T1000 (cell line): ENCODE measurements around the gene CT47A7.
"Not testable (repeated sequence)": the region's sequence is repeated elsewhere in the genome, so short reads cannot be mapped to it uniquely, and the experiment has no call there.

Experiments
- DNase-seq: peaks from one replicate; lab custom pipeline; 2025; ENCODE audit warnings: mixed read lengths; lab: John Stamatoyannopoulos, UW

Gene CT47A7

DNA sequence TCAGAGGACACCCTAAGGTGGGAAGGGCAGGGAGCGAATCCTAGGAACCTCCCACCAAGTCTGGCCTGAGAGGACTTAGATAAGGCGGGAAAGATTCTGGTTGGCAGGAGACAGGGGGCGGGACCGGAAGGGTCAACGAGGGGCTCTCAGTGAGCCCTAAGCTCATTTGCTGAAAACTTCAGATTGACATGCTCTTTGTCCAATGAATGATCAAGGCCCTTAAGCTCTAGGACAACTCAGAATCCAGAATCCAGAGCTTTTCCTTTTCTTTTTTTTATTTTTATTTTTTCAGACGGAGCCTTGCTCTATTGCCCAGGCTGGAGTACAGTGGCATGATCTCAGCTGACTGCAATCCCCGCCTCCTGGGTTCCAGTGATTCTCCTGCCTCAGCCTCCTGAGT is at the start of gene CT47A7:
Gene CT47A7, minus strand, starts transcription at position 101 of the 400 bp plus-strand sequence. CDS start 255 bp downstream, outside the sequence.
- not testable (repeated sequence) for DNase-seq

DNA sequence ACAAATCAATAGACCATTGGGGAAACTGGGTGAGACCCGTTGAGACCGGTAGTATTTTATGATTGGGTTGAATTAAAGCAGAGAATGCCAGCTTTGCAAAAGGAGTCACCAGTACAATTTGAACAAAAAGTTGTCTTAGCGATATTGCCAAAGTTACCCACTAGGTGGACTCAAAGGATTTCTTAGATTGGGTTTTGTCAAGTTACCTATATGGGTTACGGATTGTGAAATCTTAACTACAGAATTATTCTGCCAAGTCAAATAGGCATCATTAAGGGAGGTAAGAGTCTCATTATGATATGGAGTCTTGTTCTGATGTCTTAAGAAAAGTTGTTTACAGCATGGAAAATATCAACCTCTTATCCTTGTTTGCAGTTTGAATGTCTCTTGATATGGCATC is 44.2 kb upstream of the CT47A7 start:
- DNase-seq: no peak

DNA sequence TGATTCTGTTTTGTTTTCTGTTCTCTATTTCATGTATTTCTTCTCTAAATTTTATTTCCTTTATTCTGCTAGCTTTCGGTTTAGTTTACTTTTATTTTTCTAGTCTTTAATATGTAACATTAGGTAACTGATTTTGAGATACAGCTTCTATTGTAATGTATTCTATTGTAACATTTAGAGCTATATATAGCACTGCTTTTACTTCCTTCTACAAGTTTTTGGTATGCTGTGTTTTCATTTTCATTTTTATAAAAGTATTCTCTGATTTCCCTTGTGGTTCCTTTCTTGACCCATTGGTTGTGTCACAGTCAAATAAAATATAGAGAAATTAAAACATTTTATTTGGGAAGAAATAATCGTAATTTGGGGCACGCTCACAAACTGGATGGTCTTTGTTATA is 43.0 kb upstream of the CT47A7 start:
- no peak for DNase-seq

DNA sequence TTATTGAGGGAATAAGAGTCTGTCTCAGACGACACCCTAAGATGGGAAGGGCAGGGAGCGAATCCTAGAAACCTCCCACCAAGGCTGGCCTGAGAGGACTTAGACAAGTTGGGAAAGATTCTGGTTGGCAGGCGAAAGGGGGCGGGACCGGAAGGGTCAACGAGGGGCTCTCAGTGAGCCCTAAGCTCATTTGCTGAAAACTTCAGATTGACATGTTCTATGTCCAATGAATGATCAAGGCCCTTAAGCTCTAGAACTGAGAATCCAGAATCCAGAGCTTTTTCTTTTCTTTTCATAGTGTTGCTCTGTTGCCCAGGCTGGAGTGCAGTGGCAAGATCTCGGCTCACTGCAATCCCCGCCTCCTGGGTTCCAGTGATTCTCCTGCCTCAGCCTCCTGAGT is 29.3 kb upstream of the CT47A7 start, which contains the start of gene CT47A1:
Gene CT47A1, minus strand, starts transcription at position 101 of the 400 bp plus-strand sequence. CDS start 231 bp downstream, outside the sequence.
- DNase-seq: not testable (repeated sequence)
